IMR-90 (cell line): Measurements from ENCODE around the gene NDUFC2. TPM values are rescaled to one million over a fixed set of nuclear protein-coding genes. Genes with fewer than 3 reads are reported as not detected.

ENCODE experiments used
- ATAC-seq: fragments of 200-7000 bp; cut with Tn5 transposase; 2 replicates; pipeline ENCODE4 v1.9.1; 2020; ENCODE audit warnings: low read depth, mild to moderate bottlenecking, moderate library complexity
- BruUV-seq: library from RNA; stranded (reverse); fragments of 400-500 nt; replicated peaks from 2 replicates; lab custom pipeline; 2021; lab: Mats Ljungman, UMichigan
- CTCF ChIA-PET: fragments of 300-600 bp; formaldehyde crosslinking; extraction: SDS; loops from one replicate; lab custom pipeline; 2021; ENCODE audit warnings: antibody characterized with exemption; lab: Yijun Ruan, JAX
- POLR2A ChIA-PET: fragments of 300-600 bp; sonication (Branson Sonifier 250); formaldehyde crosslinking; loops from one replicate; lab custom pipeline; 2022; ENCODE audit warnings: antibody characterized with exemption; ENCODE audit not compliant: unreplicated experiment; lab: Charles Lee
- DNase-seq: peaks from one replicate; pipeline ENCODE4 v3.0.0; 2013
- H2AFZ ChIP-seq: replicated peaks from 2 replicates; pipeline ENCODE3; 2013; ENCODE audit warnings: low read length, mild to moderate bottlenecking; ENCODE audit not compliant: poor library complexity
- H2AK5ac ChIP-seq: 2 replicates; pipeline ENCODE4 v1.6.1; 2013; ENCODE audit warnings: low read depth, low read length, inconsistent platforms
- H2AK9ac ChIP-seq: replicated peaks from 2 replicates; pipeline ENCODE3; 2013; ENCODE audit warnings: mild to moderate bottlenecking, low read depth, low read length, moderate library complexity; ENCODE audit not compliant: poor library complexity
- H2BK120ac ChIP-seq: 2 replicates; pipeline ENCODE4 v1.6.1; 2013; ENCODE audit warnings: low read depth, low read length, inconsistent platforms
- H2BK15ac ChIP-seq: 3 replicates; pipeline ENCODE4 v1.6.1; 2013; ENCODE audit warnings: low read depth, low read length, inconsistent platforms
- H2BK20ac ChIP-seq: 2 replicates; pipeline ENCODE4 v1.6.1; 2013; ENCODE audit warnings: low read depth, mild to moderate bottlenecking, inconsistent platforms, low read length, moderate library complexity
- H2BK5ac ChIP-seq: 2 replicates; pipeline ENCODE4 v1.6.1; 2013; ENCODE audit warnings: mild to moderate bottlenecking, low read depth, low read length, inconsistent platforms; ENCODE audit not compliant: poor library complexity, severe bottlenecking
- H3K14ac ChIP-seq: replicated peaks from 2 replicates; pipeline ENCODE4 v1.6.1; 2013; ENCODE audit warnings: low read depth, low read length, inconsistent platforms
- H3K18ac ChIP-seq: 2 replicates; pipeline ENCODE4 v1.6.1; 2013; ENCODE audit warnings: low read depth, low read length, control low read depth
- H3K23ac ChIP-seq: 2 replicates; pipeline ENCODE4 v1.6.1; 2013; ENCODE audit warnings: low read depth, low read length, inconsistent platforms
- H3K27ac ChIP-seq: 2 replicates; pipeline ENCODE4 v1.5.1; 2013; ENCODE audit warnings: mild to moderate bottlenecking, control low read depth, low read length; ENCODE audit not compliant: insufficient read depth
- H3K27me3 ChIP-seq: 2 replicates; pipeline ENCODE4 v1.6.1; 2013; ENCODE audit warnings: low read length; ENCODE audit not compliant: control insufficient read depth, insufficient read depth
- H3K36me3 ChIP-seq: 2 replicates; pipeline ENCODE4 v1.6.1; 2013; ENCODE audit warnings: low read length, mixed read lengths; ENCODE audit not compliant: control insufficient read depth, insufficient read depth
- H3K4ac ChIP-seq: 2 replicates; pipeline ENCODE4 v1.6.1; 2013; ENCODE audit warnings: low read depth, low read length, inconsistent platforms
- H3K4me1 ChIP-seq: 2 replicates; pipeline ENCODE4 v1.6.1; 2013; ENCODE audit warnings: low read length, mixed read lengths; ENCODE audit not compliant: control insufficient read depth, insufficient read depth
- H3K4me2 ChIP-seq: 2 replicates; pipeline ENCODE4 v1.6.1; 2013; ENCODE audit warnings: low read depth, mild to moderate bottlenecking, control low read depth, low read length, moderate library complexity
- H3K4me3 ChIP-seq: 2 replicates; pipeline ENCODE4 v1.5.1; 2013; ENCODE audit warnings: low read depth, mild to moderate bottlenecking, control low read depth, low read length, moderate library complexity; ENCODE audit not compliant: insufficient read depth
- H3K56ac ChIP-seq: 2 replicates; pipeline ENCODE4 v1.6.1; 2013; ENCODE audit warnings: low read length, inconsistent platforms; ENCODE audit not compliant: insufficient read depth; ENCODE audit errors: extremely low read depth
- H3K79me1 ChIP-seq, 2 experiments: 2 replicates each; pipeline ENCODE4 v1.6.1; 2013; ENCODE audit warnings: low read length in 2 of 2, inconsistent platforms in 1 of 2, low read depth in 1 of 2
- H3K9ac ChIP-seq: 2 replicates; pipeline ENCODE4 v1.6.1; 2013; ENCODE audit warnings: low read depth, low read length, control low read depth
- H3K9me1 ChIP-seq: 2 replicates; pipeline ENCODE4 v1.6.1; 2013; ENCODE audit warnings: low read length, inconsistent platforms; ENCODE audit not compliant: insufficient read depth
- H3K9me3 ChIP-seq: 2 replicates; pipeline ENCODE4 v1.6.1; 2013; ENCODE audit warnings: low read length; ENCODE audit not compliant: control insufficient read depth, insufficient read depth
- H4K20me1 ChIP-seq: 2 replicates; pipeline ENCODE4 v1.6.1; 2013; ENCODE audit warnings: low read length, inconsistent platforms; ENCODE audit not compliant: insufficient read depth
- H4K5ac ChIP-seq: 2 replicates; pipeline ENCODE4 v1.6.1; 2013; ENCODE audit warnings: mild to moderate bottlenecking, low read depth, low read length, control low read depth
- H4K8ac ChIP-seq, 2 experiments: 2 replicates each; pipeline ENCODE4 v1.6.1; 2013; ENCODE audit warnings: low read depth in 2 of 2, low read length in 2 of 2, control low read depth in 1 of 2, inconsistent platforms in 1 of 2
- H4K91ac ChIP-seq: 2 replicates; pipeline ENCODE4 v1.6.1; 2013; ENCODE audit warnings: low read depth, low read length, inconsistent platforms; ENCODE audit not compliant: insufficient read depth
- CHD1 ChIP-seq: IDR thresholded peaks from 2 replicates; pipeline ENCODE4 v1.6.1; 2012; ENCODE audit warnings: low read depth, low read length, improper control_type of control experiment
- FOS ChIP-seq: fragments of 150-350 bp; IDR thresholded peaks from 2 replicates; pipeline ENCODE4 v1.6.1; 2016; ENCODE audit warnings: low read depth, low read length
- MAFK ChIP-seq: IDR thresholded peaks from 2 replicates; pipeline ENCODE4 v1.6.1; 2012; ENCODE audit warnings: low read depth, low read length, improper control_type of control experiment
- MAZ ChIP-seq: IDR thresholded peaks from 2 replicates; pipeline ENCODE4 v1.6.1; 2012; ENCODE audit warnings: low read depth, mild to moderate bottlenecking, low read length, improper control_type of control experiment, moderate library complexity, borderline replicate concordance
- MXI1 ChIP-seq: IDR thresholded peaks from 2 replicates; pipeline ENCODE4 v1.6.1; 2012; ENCODE audit warnings: low read depth, mild to moderate bottlenecking, low read length, moderate library complexity, borderline replicate concordance
- NFE2L2 ChIP-seq: fragments of 150-350 bp; IDR thresholded peaks from 2 replicates; pipeline ENCODE4 v1.6.1; 2016; ENCODE audit warnings: low read depth, mild to moderate bottlenecking, low read length
- POLR2A ChIP-seq: IDR thresholded peaks from 2 replicates; pipeline ENCODE4 v1.6.1; 2012; ENCODE audit warnings: mild to moderate bottlenecking, low read depth, low read length
- RCOR1 ChIP-seq: IDR thresholded peaks from 2 replicates; pipeline ENCODE4 v1.6.1; 2012; ENCODE audit warnings: mild to moderate bottlenecking, low read length, improper control_type of control experiment; ENCODE audit not compliant: insufficient replicate concordance
- USF2 ChIP-seq: fragments of 150-350 bp; IDR thresholded peaks from 2 replicates; pipeline ENCODE4 v1.6.1; 2017; ENCODE audit warnings: mild to moderate bottlenecking, antibody characterized with exemption, low read length, low read depth
- WGBS, 2 experiments: methylation state at CpG; one replicate each; pipeline versions ENCODE4 v1.1.5 to v1.1.7; 2013; ENCODE audit warnings: missing lambda C conversion rate in 2 of 2; ENCODE audit not compliant: insufficient read length in 1 of 2; ENCODE audit errors: extremely low coverage in 2 of 2; 5-methylcytosine and 5-hydroxymethylcytosine counted together
- dilution Hi-C: fragments of 300-500 bp; cut with HindIII; formaldehyde crosslinking; loops from one replicate; pipeline ENCODE4 v1.14.3; 2018; ENCODE audit warnings: low sequenced_read_pairs; ENCODE audit not compliant: unreplicated experiment
- in situ Hi-C: fragments of 300-500 bp; cut with MboI; formaldehyde crosslinking; loops from 3 replicates; pipeline ENCODE4 v1.14.3; 2019; ENCODE audit warnings: low sequenced_read_pairs, inconsistent platforms, mixed read lengths
- intact Hi-C: fragments of 100-400 bp; cut with micrococcal nuclease; formaldehyde crosslinking; loops from 2 replicates; pipeline ENCODE4 v1.10.0; 2022
- polyA plus RNA-seq, 3 experiments: library from polyadenylated mRNA; depleted of rRNA; stranded (reverse); fragments of >200 nt; gene quantifications; 2 replicates each; pipeline ENCODE4 v1.2.3, GENCODE V29; 2012; ENCODE audit warnings: low replicate concordance in 1 of 3
- total RNA-seq: library from RNA; depleted of rRNA; stranded (reverse); fragments of >200 nt; gene quantifications from 2 replicates; pipeline ENCODE4 v1.2.3, GENCODE V29; 2012

NDUFC2 gene
- total and polyA plus RNA-seq, 2 of the 4 experiments (the other 2 are of a cell fraction) = 146 to 340 TPM

DNA sequence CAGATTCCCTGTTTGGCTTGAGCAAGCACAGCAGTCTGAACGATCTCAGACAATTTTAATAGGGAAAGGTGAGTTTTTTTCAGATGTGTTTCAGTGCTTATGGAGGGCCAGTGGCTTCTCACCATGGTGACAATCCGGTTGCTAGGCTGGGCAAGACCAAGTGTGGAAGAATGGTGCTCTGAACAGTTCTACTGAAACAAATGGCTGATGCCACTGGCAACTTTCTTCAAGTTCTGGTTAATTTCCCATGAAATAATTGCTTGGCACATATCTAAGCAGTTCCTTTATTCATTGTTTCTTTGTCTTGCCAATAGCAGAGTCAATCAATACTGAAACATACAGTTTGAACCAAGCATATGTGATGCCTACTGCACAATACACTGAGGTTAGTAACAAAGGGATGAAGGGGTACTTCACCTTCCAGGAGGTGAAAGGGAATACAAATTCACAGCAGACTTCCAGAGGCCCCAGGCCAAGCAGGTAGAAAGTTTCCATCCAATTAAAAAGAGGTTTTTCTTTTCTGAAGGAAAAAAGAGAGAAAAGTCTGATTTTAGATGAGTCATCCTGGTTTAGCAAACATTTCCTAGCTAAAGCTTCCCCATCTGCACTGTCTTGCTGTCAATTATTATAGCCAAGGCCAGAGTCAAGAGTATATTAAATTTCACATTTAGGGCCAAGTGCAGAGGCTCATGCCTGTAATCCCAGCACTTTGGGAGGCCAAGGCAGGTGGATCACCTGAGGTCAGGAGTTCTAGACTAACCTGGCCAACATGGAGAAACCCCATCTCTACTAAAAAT, 21.2 kb upstream of the NDUFC2 start:
- peak overlapping the region; percentile 50; the same call in 1 of the 2 replicates for H3K27ac ChIP-seq
- H3K36me3 ChIP-seq = peaks cover 17% of the 10 kb centered on the region
- H3K14ac ChIP-seq = no peak overlapping the region
- peak overlapping the region; percentile 80 for H3K18ac ChIP-seq
- no peak overlapping the region for H3K4me2 ChIP-seq
- H3K9me1 ChIP-seq = no peaks in the 10 kb centered on the region
- WGBS, 2 experiments = 83% methylated on average over 1 of the region's 2 CpGs; no CpG with 5 or more reads in 1 of the 2 experiments
- H3K56ac ChIP-seq = no peak overlapping the region
- no peak overlapping the region for H2AK9ac ChIP-seq
- no peak overlapping the region for H4K5ac ChIP-seq
- intact Hi-C loops = no loop called here
- no peak overlapping the region for H3K4ac ChIP-seq
- H2AK5ac ChIP-seq = no peak overlapping the region; the same call in 1 of the 2 replicates
- no peak overlapping the region for H3K9ac ChIP-seq
- CTCF ChIA-PET = no interaction called here
- H2BK120ac ChIP-seq = no peak overlapping the region
- no peak overlapping the region for H2BK15ac ChIP-seq
- H3K9me3 ChIP-seq = no peaks in the 10 kb centered on the region
- H3K4me3 ChIP-seq = no peak overlapping the region
- no peaks in the 10 kb centered on the region for H3K79me1 ChIP-seq
- dilution Hi-C loops = no loop called here
- no TSS peak for BruUV-seq
- H2AFZ ChIP-seq = no peak overlapping the region
- H4K8ac ChIP-seq = peak overlapping the region in 1 of 2 experiments; percentile 72; a peak in 1 of 4 replicates
- 0 out of 2 replicates have a peak overlapping the region, but pooled peaks have one; percentile 17 for H3K23ac ChIP-seq
- H2BK20ac ChIP-seq = peak overlapping the region; percentile 2; the same call in 1 of the 2 replicates
- DNase-seq (peak; percentile 54), ATAC-seq (peak; percentile 86)
- TF ChIP-seq MAZ (no peak), RCOR1 (no peak), POLR2A (no peak), USF2 (no peak), FOS (peak; percentile 47; the same call in 1 of the 2 replicates), CHD1 (no peak), MXI1 (no peak), NFE2L2 (peak; percentile 74), MAFK (no peak)
- H4K91ac ChIP-seq = no peak overlapping the region
- H4K20me1 ChIP-seq = no peaks in the 10 kb centered on the region
- H3K27me3 ChIP-seq = no peaks in the 10 kb centered on the region
- in situ Hi-C loops = no loop called here
- POLR2A ChIA-PET = no interaction called here
- peak overlapping the region; percentile 32 for H2BK5ac ChIP-seq
- H3K4me1 ChIP-seq = peaks cover 4% of the 10 kb centered on the region
